HG03565 (cell line): Measurements from ENCODE around the gene ACTN1.
"Not testable (repeated sequence)": the region's sequence is repeated elsewhere in the genome, so short reads cannot be mapped to it uniquely, and the experiment has no call there.

Experiments used
- ATAC-seq: cut with Tn5 transposase; IDR thresholded peaks from one replicate; pipeline ENCODE4 v1.9.1; 2021; ENCODE audit warnings: mild to moderate bottlenecking, moderate library complexity; ENCODE audit not compliant: unreplicated experiment

Gene ACTN1

DNA sequence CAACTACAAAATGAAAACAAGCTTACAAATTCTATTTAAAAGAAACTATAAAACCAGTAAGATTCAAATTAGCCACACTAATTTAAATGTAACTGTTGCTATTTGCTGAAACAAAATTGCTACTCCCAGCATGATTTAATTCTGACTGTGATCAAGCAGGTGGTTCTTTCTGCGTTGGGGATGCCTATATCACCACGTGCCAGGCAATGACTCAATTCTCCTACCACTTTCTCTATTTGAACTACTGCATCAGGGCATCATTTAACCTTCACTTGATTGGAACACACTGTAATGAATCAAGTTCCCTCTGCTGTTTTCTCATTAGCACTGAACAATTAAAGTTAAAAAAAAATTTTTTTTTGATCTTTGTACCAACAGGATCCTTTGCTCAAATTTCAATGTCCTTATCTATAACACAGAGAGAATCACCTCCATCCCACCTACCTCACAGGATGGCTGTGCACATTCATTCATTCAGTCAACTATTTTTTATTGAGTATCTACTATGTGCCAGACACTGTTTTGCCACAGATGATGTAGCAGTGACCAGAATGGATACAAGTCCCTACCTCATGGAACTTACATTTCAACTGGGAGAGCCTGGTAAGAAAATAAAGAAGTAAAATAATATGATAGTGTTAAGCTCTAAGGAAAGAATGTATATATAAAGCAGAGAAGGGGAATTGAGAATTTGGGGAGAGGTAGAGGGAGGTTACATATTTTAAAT lies 8.0 kb upstream of the ACTN1 start:
- no peak for ATAC-seq

DNA sequence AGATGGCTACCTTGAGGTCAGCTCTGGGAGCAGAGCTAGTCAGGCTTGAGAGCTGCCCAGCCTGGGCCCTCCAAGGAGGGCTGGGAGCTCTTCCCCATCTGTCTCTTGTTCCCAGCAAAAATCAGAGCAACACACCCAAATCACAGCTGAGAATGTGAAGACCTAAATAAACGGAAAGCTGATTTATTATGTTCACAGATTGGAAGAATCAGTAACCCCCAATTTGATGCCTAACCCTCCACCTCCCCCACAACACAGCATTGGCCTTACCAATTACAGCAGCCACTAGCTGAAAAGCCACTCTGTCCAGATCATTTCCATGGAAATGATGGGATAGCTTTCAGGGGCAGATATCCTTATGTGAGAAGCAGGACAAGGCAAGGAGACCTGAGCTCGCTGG lies 7.1 kb upstream of the ACTN1 start:
- no peak for ATAC-seq

DNA sequence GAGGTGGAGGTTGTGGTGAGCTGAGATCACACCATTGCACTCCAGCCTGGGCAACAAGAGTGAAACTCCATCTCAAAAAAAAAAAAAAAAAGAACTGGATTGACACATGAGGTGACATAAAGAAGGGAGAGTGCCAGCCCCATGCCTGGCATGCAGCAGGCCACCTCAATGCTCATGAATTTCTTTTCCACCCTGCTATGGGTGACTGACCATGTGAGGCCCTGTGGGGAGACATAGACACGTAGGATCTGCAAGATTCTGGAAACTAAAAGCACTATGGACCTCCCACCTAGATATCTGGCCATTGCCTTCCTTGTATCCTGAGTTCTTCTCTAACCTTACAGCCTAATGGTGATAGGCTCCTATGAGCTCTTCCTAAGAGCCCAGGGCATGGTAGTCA lies 5.6 kb upstream of the ACTN1 start:
- no peak for ATAC-seq

DNA sequence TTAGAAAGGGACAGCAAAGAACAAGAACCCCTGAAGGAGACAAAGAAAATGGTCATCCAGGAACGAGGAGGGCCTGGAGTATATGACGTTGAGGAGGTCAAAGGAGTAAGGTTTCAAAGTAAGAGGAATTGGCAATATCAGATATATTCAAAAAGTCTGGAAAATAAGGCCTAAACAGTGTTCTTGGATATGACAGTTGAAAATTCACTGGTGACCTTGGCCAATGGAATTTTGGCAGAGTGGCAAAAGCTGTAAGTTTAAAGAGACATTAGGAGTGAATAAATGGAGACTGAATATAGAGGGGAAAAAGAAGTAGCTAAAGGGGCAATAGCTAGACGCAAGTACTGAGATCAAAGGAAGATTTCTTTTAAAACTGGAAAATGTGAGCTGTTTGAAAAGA lies 4.1 kb upstream of the ACTN1 start:
- no peak for ATAC-seq

DNA sequence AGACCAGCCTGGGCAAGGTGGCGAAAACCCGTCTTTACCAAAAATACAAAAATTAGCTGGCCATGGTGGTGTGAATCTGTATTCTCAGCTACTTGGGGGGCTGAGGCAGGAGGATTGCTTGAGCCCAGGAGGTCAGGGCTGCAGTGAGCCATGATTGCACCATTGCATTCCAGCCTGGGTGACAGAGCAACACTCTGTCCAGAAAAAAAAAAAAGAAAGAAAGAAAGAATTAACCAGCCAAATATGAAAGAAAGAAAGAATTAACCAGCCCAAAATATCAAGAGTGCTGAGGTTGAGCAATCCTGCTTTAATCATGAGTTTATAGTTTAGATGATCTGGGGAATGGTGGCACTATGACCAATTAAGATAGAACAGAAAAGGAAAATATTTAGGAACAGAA lies 3.5 kb upstream of the ACTN1 start:
- ATAC-seq, result no peak

DNA sequence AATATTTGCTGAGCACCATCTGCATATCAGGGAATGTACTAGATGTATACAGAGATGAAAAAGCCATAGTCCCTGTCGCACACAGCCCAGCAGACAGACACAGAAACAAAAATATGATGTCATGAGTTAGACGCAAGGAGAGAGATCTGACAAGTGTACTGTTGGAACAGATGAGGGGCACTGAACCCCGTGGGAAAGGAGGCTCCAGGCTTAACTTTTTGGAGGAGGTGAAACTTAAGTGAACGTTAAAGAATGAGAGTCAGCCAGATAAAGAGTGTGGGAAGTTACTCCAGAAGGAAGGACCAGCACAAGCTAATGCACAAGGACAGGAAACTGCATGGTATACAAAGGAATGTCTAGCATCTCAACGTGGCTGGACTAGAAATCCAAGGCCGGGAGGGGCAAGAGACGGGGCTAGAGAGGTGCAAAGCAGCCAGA lies 2.5 kb upstream of the ACTN1 start:
- no peak for ATAC-seq

DNA sequence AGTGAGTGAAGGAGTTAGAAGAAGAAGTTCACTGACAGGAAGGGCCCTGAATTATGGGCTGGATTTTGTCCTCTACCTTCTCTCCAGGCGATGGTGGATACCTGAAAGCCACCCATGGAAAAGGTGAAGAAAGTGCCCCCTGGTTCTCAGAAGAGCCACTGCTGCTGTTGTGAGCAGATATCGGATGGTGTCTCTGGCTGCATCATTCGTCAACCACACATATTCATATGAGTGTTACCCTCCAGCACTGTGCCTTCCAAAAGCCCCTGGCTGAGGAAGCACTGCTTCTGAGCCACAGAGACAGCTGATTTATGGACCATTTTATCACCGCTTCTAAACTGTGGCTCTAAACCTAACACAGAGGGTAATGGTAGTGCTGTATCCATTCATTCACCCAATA lies 2.0 kb upstream of the ACTN1 start:
- no peak for ATAC-seq

DNA sequence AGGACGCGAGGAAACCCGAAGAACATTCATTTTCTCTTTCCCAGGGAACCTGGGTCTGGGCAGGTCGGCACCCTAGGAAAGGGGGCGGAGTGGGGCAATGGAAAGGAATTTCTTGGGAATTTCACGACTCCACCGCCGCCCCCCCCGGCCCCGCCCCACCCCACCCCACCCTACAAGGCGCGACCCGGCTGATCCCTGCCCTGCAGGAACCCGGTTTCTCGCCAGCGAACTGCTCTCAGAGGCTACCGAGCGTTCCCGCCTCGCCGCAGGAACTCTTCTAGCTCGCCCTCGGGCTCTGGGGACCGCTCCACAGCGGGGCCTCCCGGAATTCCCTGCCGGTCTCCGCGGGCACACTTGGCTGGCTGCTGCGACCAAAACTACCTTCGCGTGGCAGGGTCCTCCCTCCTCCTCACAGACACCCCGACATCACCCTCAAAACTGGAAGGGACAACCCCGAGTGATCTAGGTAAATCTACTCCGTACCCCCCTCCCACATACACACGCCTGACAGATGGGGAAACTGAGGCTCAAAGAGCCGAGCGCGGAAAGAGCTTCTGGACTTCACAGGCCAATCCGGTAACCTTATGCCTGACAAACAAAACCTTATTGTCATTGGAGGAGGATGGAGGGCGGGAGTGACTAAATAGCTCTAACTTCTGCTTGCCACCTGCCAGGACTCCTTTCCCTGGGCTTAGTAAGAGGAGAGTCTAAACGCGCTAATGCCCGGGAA lies 785 bp upstream of the ACTN1 start:
- ATAC-seq, result no peak

DNA sequence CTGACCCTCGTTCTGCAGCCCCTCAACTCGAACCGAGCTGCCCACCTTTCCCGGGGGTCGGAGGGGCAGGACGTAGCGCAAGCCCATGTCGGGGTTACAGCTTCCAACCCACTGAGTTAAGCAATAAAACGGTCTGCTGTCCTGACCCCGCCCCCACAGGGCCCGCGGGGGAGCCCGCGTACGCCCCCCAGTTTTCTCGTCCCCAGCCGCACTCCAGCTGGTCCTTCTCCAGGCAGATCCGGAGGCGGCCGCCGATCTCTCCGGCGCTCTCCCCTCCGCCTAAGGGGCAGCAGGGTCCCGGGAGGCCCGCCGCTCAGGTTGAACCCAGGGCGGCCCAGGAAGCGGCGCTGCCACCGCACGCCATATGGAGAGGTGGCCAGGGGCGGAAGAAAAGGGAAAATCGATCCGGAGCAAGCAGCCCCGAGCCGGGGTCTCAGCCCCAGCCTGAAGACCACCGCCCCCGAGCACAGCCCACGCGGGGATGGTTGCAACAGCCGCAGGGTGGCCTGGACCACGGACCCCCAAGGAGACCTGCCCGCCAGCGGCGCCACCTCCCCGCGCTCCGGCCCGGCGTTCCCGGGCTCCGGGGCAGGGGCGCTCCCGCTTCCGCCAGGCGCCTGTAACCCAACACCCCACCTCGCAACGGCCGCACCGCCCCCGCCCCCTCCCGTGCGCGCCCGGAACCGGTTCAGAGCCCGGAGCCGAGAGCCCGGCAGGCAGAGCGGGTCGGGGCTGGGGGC lies 760 bp downstream of the ACTN1 start:
- ATAC-seq, result no peak

DNA sequence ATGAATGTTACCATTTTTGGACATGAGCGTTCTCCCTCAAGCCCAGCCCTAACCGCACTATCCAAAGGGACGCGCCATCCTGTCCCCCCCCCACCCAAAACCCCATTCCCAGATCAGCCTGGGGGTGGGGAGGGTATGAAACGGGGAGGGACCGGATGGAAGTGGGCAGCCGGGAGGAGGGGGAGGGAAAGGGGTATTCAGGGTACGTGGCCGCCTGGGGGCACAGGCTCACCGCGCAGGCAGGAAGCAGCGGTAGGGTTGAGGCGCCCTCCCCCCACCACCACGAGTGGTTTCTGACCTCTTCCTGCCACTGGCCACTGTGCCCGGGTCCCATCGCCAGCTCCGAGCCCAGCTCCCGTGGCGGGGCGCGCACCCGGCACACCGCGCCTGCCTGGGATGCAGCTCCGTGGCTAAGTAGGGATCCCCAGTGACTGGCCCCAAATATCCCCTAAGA lies 1.4 kb downstream of the ACTN1 start:
- ATAC-seq, result no peak

DNA sequence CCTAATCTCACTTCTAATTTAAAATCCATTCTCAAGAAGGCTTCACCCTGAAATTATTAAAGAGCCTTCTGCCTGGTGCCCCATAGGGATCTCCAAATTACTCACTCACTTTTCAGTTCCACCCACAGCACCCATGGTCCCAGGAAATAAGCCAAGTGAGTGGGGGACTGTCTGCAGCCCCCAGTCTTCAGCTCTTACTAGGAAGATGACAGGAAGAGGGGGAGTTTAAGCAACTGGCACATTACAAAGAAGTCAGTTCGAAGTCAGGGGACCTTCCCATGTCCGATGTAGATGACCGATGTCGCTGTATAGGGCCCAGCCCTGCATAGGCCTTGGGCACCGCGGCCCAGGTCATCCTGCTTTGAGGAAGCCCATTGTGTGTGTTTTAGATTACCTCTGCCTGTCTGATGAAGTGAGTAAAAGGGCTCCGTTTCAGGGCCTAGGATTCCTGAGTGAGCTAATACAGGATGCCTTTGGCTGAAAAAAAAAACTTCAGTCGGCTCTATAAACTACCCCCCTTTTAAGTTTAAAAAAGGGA lies 1.9 kb downstream of the ACTN1 start:
- no peak for ATAC-seq

DNA sequence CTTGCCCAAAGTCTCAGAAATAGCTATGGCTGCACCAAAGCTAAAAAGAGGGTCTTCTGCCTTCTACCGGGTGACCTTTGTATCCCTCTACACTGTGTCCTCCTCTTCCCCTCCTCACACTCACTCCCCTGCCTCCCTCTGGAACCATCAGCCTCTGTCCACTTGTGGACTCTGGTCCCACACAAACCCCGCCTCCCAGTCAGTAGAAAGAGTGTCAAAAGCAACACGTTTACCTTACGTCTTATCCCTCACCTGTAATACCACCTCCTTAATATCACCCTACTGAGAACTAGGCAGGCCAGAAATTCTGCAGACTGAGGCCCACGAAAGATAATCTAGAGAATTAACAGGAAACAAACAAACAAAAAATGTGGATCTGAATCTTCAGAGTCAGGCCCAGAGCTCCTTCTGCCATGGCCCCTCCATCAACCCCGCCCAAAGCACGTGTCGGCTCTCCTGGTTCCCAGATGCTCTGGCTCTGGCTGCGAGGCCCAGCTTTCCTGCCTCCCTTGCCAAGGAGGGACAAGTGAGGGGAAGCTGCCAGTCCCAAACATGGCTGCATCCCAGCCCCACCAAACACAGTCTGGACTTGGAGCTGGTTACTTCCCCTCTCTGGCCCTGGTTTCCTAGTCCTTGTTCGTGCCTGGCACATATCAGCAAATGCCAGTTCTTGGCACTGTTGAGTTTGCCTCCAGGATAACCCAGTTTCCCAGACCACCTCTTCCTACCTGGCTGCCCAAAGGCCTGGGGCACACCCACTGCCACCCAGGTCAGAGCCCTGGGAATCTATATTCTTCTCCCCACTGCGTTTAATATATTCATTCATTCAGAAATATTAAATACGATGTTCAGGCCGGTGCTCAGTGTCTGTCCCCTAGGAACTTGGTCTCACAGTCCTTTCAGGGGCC lies 2.7 kb downstream of the ACTN1 start:
- ATAC-seq, result no peak

DNA sequence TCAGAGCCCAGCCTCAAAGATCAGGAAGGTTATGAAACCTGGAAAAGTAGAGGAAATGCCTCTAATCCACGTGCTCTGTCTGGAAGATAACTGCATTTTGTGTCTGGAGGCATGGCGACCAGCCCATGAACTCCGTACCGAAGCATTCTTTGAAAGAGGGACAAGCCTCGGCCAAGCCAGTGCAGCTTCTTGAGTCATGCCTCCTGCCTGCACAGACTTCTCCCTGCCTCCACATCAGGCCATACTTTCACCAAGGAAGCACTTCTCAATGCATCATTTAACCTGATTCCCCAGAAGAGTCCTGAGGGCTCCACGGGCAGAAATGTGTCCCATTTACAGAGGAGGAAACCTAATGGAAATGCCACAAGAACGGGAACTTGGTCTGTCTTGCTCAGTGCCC lies 3.4 kb downstream of the ACTN1 start:
- ATAC-seq, result no peak

DNA sequence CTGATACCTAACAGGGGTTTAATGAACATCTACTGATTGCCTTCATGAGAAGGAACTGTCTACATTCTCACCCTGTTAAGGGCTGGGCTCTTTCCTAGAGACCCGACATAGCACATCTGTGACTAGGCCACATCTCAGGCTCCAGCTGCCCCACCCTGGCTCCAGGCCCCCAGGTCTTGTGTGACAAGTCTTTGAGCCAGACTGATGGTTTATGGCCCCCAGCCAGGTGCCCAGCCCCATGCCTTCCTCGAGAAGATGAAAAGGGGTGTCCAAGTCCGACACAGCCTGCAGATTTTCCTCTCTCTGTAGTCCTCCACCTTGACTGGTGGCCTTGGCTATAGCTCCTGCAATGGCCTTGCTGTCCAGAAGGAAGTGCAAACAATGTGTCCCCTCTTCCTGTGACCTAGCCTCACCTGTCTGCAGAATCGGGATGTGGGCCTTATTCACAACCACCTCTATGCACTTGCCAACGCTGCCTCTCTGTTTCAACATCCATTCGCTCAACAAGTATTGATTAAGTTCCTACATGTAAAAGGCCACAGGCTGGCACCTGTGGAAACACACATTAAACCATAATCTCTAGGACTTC lies 4.2 kb downstream of the ACTN1 start:
- ATAC-seq, result no peak

DNA sequence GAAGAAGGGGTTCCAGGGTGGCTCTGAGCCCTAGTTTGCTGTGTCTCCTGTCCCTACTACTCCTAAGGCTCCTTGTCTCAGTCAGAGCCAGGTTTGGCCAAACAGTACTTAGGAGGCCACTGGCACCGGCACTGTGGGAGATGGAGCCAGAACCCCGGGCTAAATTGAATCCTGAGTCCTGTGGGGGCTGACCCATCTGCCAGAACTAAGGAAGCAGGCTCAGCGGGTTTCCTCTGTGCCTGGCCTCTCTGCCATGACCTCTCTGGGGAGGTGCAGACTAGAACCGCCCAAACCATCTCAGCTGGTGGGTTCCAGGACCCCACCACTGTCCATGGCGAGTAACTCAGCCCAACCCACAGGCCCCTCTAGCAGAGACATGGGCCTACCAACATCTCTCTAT lies 5.5 kb downstream of the ACTN1 start:
- ATAC-seq, result no peak

DNA sequence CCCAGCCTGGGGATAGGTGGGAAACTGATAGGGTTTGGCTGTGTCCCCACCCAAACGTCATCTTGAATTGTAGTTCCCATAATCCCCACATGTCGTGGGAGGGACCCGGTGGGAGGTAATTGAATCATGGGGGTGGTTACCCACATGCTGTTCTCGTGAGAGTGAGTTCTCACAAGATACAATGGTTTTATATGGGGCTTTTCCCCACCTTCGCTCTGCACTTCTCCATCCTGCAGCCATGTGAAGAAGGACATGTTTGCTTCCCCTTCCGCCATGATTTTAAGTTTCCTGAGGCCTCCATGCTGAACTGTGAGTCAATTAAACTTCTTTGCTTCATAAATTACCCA lies 5.9 kb downstream of the ACTN1 start:
- not testable (repeated sequence) for ATAC-seq

DNA sequence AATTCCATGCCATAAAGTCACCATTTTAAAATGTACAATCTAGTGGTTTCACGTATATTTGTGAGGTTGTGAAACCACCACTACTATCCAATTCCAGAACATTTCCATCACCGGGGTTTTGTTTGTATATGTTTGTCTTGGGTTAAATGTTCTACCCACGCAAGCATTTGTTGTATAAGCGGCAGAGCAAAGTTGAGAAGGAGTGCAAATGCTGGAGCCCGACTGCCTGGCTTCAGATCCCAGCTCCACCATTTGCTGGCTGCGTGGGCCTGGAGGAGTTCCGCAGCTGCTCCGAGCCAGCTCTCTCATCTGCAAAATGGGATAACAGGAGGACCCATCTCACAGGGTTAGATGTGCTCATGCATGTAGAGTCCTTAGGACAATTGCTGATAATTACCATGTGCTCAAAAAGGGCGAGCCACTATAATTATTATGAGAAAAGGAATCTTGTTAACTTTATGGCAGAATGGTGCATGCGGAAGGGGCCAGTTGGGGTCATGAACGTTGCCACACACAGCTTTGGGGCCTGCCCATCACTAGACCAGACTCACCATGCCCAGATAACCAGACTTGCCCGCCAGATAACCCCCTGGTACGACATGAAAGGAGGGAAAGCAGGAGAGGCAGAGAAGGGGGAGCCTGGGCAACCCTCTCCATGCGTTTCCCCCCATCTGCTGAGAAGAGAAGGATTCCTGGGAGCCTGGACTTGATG lies 6.4 kb downstream of the ACTN1 start:
- no peak for ATAC-seq

DNA sequence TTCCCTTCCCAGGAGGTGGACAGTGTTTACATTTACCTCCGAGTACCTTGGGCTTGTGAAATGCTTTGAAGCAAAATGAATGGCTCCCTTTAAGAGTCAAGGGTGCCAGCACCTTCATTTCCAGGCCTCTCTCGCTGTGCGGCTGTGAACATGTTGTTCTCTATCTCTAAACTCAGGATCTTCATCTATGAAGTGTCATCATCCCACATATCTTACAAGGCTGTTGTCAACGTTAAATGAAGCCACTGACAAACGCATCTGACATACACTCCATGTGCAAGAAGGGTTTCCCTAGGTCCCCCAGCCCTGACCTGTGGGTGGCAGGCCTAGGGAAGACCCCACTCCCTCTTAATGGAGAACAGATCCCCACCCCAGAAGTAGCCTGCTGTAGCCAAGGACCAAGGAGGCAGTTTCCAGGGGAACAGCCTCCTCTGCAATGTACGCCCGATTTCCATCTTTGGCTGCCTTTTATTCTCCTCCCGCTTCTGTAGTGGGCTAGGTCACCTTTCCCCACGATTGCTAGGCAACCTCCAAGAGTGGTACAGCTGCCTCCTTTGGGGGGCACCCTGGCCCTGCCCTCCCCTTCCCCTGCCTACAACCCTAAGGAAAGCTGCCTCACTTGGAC lies 7.6 kb downstream of the ACTN1 start:
- no peak for ATAC-seq

DNA sequence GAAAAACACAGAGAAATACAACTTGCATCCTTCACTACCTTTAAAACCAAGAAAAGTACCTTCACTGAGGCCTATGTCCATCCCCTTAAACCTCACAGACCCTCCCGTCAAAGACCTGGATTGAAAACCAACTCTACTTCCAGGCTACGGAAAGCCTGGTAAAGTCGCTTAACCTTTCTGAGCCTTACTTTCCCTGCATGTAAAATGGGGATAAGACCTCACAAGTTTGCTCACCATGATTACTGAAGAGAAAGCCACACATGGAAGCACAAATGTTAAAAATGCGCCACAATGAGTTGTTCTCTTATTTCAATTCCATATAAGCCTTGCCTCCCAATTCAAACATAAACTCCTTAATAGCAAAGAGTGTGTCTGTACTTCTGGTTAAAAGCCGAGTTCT lies 8.4 kb downstream of the ACTN1 start:
- no peak for ATAC-seq
